PC-9 (cell line): ENCODE measurements around the gene INTS1. TPM values are rescaled to one million over a fixed set of nuclear protein-coding genes. Genes with fewer than 3 reads are reported as not detected.
"Not testable (repeated sequence)": the region's sequence is repeated elsewhere in the genome, so short reads cannot be mapped to it uniquely, and the experiment has no call there.

ENCODE experiments used
- BruUV-seq: library from RNA; stranded (reverse); fragments of 400-500 nt; replicated peaks from 2 replicates; lab custom pipeline; 2021; lab: Mats Ljungman, UMichigan
- CTCF ChIA-PET: fragments of 300-600 bp; sonication (Branson Sonifier 250); formaldehyde crosslinking; loops from one replicate; lab custom pipeline; 2022; ENCODE audit warnings: antibody characterized with exemption; lab: Charles Lee
- POLR2A ChIA-PET: fragments of 300-600 bp; sonication (Branson Sonifier 250); formaldehyde crosslinking; loops from one replicate; lab custom pipeline; 2022; ENCODE audit warnings: antibody characterized with exemption; ENCODE audit not compliant: unreplicated experiment; lab: Charles Lee
- DNase-seq, 2 experiments: peaks; one replicate each; pipeline versions ENCODE4 v3.0.0 to v3.0.0-alpha.2; 2015 to 2022; ENCODE audit warnings: mixed read lengths in 1 of 2
- H2AFZ ChIP-seq: fragments of 200-600 bp; sonication (generic); 2 replicates; pipeline ENCODE4 v1.8.1; 2017; ENCODE audit warnings: antibody characterized with exemption
- H3F3A ChIP-seq: fragments of 200-600 bp; sonication (generic); 2 replicates; pipeline ENCODE4 v1.8.1; 2017; ENCODE audit warnings: antibody characterized with exemption, mild to moderate bottlenecking, low read depth; ENCODE audit not compliant: insufficient read depth
- H3K27ac ChIP-seq: fragments of 200-600 bp; sonication (generic); 2 replicates; pipeline ENCODE4 v1.6.1; 2016; ENCODE audit warnings: mixed run types
- H3K27me3 ChIP-seq: fragments of 200-600 bp; sonication (generic); 2 replicates; pipeline ENCODE4 v1.6.1; 2016; ENCODE audit warnings: low read depth, mixed run types; ENCODE audit not compliant: insufficient read depth
- H3K36me3 ChIP-seq: fragments of 200-600 bp; sonication (generic); 2 replicates; pipeline ENCODE4 v1.6.1; 2016; ENCODE audit warnings: low read depth, mixed run types
- H3K4me1 ChIP-seq: fragments of 200-600 bp; sonication (generic); replicated peaks from 2 replicates; pipeline ENCODE4 v1.6.1; 2016; ENCODE audit warnings: mixed run types; ENCODE audit not compliant: insufficient read depth
- H3K4me2 ChIP-seq: fragments of 200-600 bp; sonication (generic); 2 replicates; pipeline ENCODE4 v1.6.1; 2017; ENCODE audit warnings: mixed run types
- H3K4me3 ChIP-seq: fragments of 200-600 bp; sonication (generic); 2 replicates; pipeline ENCODE4 v1.6.1; 2016; ENCODE audit warnings: mixed run types
- H3K79me2 ChIP-seq: fragments of 200-600 bp; sonication (generic); 2 replicates; pipeline ENCODE4 v1.6.1; 2017; ENCODE audit warnings: low read depth, mixed run types
- H3K9me2 ChIP-seq: fragments of 200-600 bp; sonication (generic); 2 replicates; pipeline ENCODE4 v1.8.1; 2017; ENCODE audit warnings: mild to moderate bottlenecking; ENCODE audit not compliant: insufficient read depth
- H3K9me3 ChIP-seq: fragments of 200-600 bp; sonication (generic); 2 replicates; pipeline ENCODE4 v1.8.1; 2016; ENCODE audit warnings: low read depth; ENCODE audit not compliant: insufficient read depth
- H4K20me1 ChIP-seq: fragments of 200-600 bp; sonication (generic); 2 replicates; pipeline ENCODE4 v1.8.1; 2017; ENCODE audit not compliant: insufficient read depth
- CTCF ChIP-seq: fragments of 200-600 bp; sonication (generic); conservative IDR thresholded peaks from 2 replicates; pipeline ENCODE4 v1.6.1; 2017; ENCODE audit warnings: mixed run types, antibody characterized with exemption, mild to moderate bottlenecking, moderate library complexity
- EZH2 ChIP-seq: fragments of 200-600 bp; sonication (generic); IDR thresholded peaks from 2 replicates; pipeline ENCODE4 v1.8.0; 2017; ENCODE audit warnings: antibody characterized with exemption, low read depth
- intact Hi-C: fragments of 100-400 bp; cut with micrococcal nuclease; formaldehyde crosslinking; loops from one replicate; pipeline ENCODE4 v1.10.0; 2022; ENCODE audit not compliant: unreplicated experiment
- total RNA-seq: library from RNA; stranded (reverse); gene quantifications from 2 replicates; pipeline ENCODE4 v1.2.3, GENCODE V29; 2021

Gene INTS1
- total RNA-seq, 1 experiment from 2014 or later = 124 TPM

GRCh38 chr7:1523208-1523607 is 19.0 kb upstream of the INTS1 start:
- Histone ChIP-seq H4K20me1 (no peaks in the 10 kb centered on the region), H3K9me3 (no peaks in the 10 kb centered on the region; the same call in 1 of the 2 replicates), H3K79me2 (no peaks in the 10 kb centered on the region), H3K9me2 (no peaks in the 10 kb centered on the region), H3K4me1 (peaks cover 17% of the 10 kb centered on the region), H3K4me2 (no peak overlapping the region), H3F3A (peaks cover 44% of the 10 kb centered on the region), H3K36me3 (no peaks in the 10 kb centered on the region), H2AFZ (no peak overlapping the region), H3K27me3 (0 out of 2 replicates have a peak, but pooled peaks cover 8% of the 10 kb centered on the region), H3K27ac (no peak overlapping the region), H3K4me3 (no peak overlapping the region)
- ChIA-PET POLR2A (no interaction called here), CTCF (no interaction called here)
- intact Hi-C loops = no loop called here
- no peak for TF ChIP-seq EZH2
- no peak for TF ChIP-seq CTCF
- no peak for DNase-seq
- BruUV-seq = no TSS peak

DNA sequence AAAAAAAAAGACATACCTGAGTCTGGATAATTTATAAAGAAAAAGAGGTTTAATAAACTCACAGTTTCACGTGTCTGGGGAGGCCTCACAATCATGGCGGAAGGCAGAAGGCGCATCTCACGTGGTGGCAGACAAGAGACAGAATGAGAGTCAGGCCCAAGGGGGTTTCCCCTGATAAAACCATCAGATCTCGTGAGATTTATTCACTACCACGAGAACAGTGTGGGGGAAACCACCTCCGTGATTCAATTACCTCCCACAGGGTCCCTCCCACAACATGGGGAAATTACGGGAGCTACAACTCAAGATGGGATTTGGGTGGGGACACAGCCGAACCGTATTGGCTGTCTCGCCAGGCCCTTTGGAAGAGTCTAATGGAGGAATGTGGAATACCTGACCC is 17.3 kb upstream of the INTS1 start:
- Histone ChIP-seq H3K27me3 (0 out of 2 replicates have a peak, but pooled peaks cover under 1% of the 10 kb centered on the region), H3K36me3 (no peaks in the 10 kb centered on the region), H3K9me2 (no peaks in the 10 kb centered on the region), H4K20me1 (no peaks in the 10 kb centered on the region), H3K4me2 (no peak overlapping the region), H3K4me1 (peaks cover 22% of the 10 kb centered on the region), H2AFZ (no peak overlapping the region), H3K4me3 (no peak overlapping the region), H3K27ac (peak overlapping the region; percentile 89), H3K9me3 (no peaks in the 10 kb centered on the region; the same call in 1 of the 2 replicates), H3F3A (peaks cover 37% of the 10 kb centered on the region), H3K79me2 (no peaks in the 10 kb centered on the region)
- no TSS peak for BruUV-seq
- ChIA-PET CTCF (no interaction called here), POLR2A (no interaction called here)
- intact Hi-C loops = loop anchor here (2.0 kb wide), 1 partner anchor 15 kb away; no protein-coding TSS in a partner anchor
- TF ChIP-seq EZH2 = no peak
- no peak for DNase-seq

DNA sequence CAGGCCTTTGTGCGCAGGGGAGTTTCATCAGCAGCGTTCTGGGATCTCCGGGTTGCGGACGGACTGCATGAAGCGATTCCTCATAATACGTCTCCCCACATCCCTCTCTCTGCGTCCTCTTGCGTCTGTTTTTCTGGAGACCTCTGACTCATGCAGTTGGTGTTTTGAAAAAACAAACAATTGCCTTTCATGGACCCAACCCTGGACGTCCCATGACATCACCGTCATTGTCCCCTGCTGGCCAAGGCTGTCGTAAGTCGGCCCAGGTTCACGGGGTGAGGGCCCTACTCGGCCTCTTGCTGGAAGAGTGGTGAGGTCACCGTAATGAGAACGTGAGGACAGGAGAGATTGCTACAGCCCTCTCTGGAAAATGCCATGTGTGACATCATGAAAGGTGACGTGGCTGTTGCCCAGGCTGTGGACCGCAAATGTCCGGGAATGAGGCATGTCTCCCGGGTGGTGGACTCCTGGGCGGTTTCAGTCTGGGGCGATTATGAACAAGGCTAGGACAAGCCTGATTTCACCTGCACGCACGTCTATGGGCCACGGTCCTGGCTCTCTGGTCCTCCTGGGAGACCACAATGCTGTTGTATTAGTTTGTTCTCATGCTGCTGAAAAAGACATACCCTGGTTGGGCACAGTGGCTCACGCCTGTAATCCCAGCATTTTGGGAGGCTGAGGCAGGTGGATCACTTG is 16.5 kb upstream of the INTS1 start:
- Histone ChIP-seq H3K4me3 (peak overlapping the region; percentile 16; the same call in 1 of the 2 replicates), H3K27ac (peak overlapping the region; percentile 89), H3K4me2 (peak overlapping the region; percentile 73), H3K4me1 (peaks cover 29% of the 10 kb centered on the region), H2AFZ (no peak overlapping the region), H3F3A (peaks cover 40% of the 10 kb centered on the region), H4K20me1 (no peaks in the 10 kb centered on the region), H3K9me3 (no peaks in the 10 kb centered on the region; the same call in 1 of the 2 replicates), H3K36me3 (no peaks in the 10 kb centered on the region), H3K79me2 (no peaks in the 10 kb centered on the region), H3K27me3 (no peaks in the 10 kb centered on the region), H3K9me2 (no peaks in the 10 kb centered on the region)
- TF ChIP-seq CTCF = no peak
- TF ChIP-seq EZH2 = no peak
- intact Hi-C loops = loop anchor here (1.0 to 2.0 kb wide), 4 partner anchors 14 to 39 kb away; no protein-coding TSS in a partner anchor
- ChIA-PET POLR2A (interaction anchor here (0.7 kb wide), 1 partner anchor 630 kb away, joined by 4 read pairs; no protein-coding TSS in a partner anchor), CTCF (no interaction called here)
- peak; percentile 97 to 100 for DNase-seq
- BruUV-seq = no TSS peak

- H3K9me2 ChIP-seq, H3K4me2 ChIP-seq, H4K20me1 ChIP-seq, H2AFZ ChIP-seq, POLR2A ChIA-PET, H3K4me3 ChIP-seq, H3K27me3 ChIP-seq, H3K9me3 ChIP-seq, H3K36me3 ChIP-seq, DNase-seq, BruUV-seq, intact Hi-C loops, H3K79me2 ChIP-seq: not testable (repeated sequence)
- peaks cover 34% of the 10 kb centered on the region for H3F3A ChIP-seq
- CTCF ChIA-PET = interaction anchor here (0.6 kb wide), 1 partner anchor 574 kb away, joined by 3 read pairs; no protein-coding TSS in a partner anchor
- peaks cover 42% of the 10 kb centered on the region for H3K4me1 ChIP-seq
- peak overlapping the region; percentile 89 for H3K27ac ChIP-seq
Observed at GRCh38 chr7:1519322-1519922, 15.2 kb upstream of the INTS1 start.
